ENCODE results near the gene EVA1B. TPM values are rescaled to one million over a fixed set of nuclear protein-coding genes. Genes with fewer than 3 reads are reported as not detected.

The EVA1B gene
- total and polyA plus RNA-seq, 2 donors (not counting 3 experiments of a cell fraction or from before 2014, with no cell fraction given): 64.7 to 132 TPM

- CTCF ChIA-PET: no interaction called here
- Histone ChIP-seq H3K4me2 (ENCODE audit: insufficient read depth, low read length) (no peak overlapping the region), H3K27me3 (ENCODE audit: control insufficient read depth in 2 of 2, insufficient read depth in 2 of 2, low read length in 2 of 2) (no peaks in the 10 kb centered on the region), H3K9ac (replicated peaks; ENCODE audit: extremely low read depth, insufficient read depth, low read length) (no peak overlapping the region), H3K27ac (ENCODE audit: insufficient read depth, low read depth, low read length) (no peak overlapping the region), H3K4me1 (ENCODE audit: control insufficient read depth, extremely low read depth, insufficient read depth, low read length) (no peaks in the 10 kb centered on the region), H3K9me1 (replicated peaks; ENCODE audit: control insufficient read depth, extremely low read depth, insufficient read depth, low read length) (no peaks in the 10 kb centered on the region), H3K36me3 (ENCODE audit: control insufficient read depth in 2 of 2, extremely low read depth in 1 of 2, insufficient read depth in 2 of 2, low read length in 2 of 2) (peaks cover 0 to 3% of the 10 kb centered on the region in 2 experiments), H4K20me1 (replicated peaks; ENCODE audit: control insufficient read depth, extremely low read depth, insufficient read depth, low read length) (no peaks in the 10 kb centered on the region), H3K9me3 (replicated peaks; ENCODE audit: control insufficient read depth, insufficient read depth, low read length) (no peaks in the 10 kb centered on the region), H2AFZ (ENCODE audit: low read depth, low read length) (no peak overlapping the region), H3K79me2 (ENCODE audit: control insufficient read depth, insufficient read depth, low read length) (peaks cover 56% of the 10 kb centered on the region), H3K4me3 (replicated peaks in 1 of 3; ENCODE audit: insufficient read depth in 1 of 3, low read depth in 1 of 3, low read length in 3 of 3) (no peak overlapping the region)
- POLR2A ChIA-PET: no interaction called here
- DNase-seq (ENCODE audit: low read depth, low spot score): no peak
- FAIRE-seq: no peak
- TF ChIP-seq GATA2 (IDR thresholded peaks at IDR 0.05; ENCODE audit: insufficient read depth, insufficient read length, low read depth, low read length): no peak
- no peak for TF ChIP-seq JUN (IDR thresholded peaks at IDR 0.05; ENCODE audit: borderline replicate concordance, insufficient read depth, insufficient read length, low read depth)
- TF ChIP-seq POLR2A (IDR thresholded peaks at IDR 0.05; ENCODE audit: low read depth, low read length): no peak
- no peak for TF ChIP-seq CTCF (IDR thresholded peaks at IDR 0.05; ENCODE audit: extremely low read depth in 1 of 2, insufficient read depth in 1 of 2, low read depth in 1 of 2, low read length in 2 of 2)
- no peak for TF ChIP-seq MAX (IDR thresholded peaks at IDR 0.05; ENCODE audit: insufficient read depth, insufficient read length)
- no peak for TF ChIP-seq FOS (IDR thresholded peaks at IDR 0.05; ENCODE audit: borderline replicate concordance, insufficient read depth, low read length)
- TF ChIP-seq MYC (IDR thresholded peaks at IDR 0.05; ENCODE audit: low read depth, low read length): no peak
- TF ChIP-seq EZH2 (IDR thresholded peaks at IDR 0.05; ENCODE audit: borderline replicate concordance, low read depth, low read length, severe bottlenecking): no peak
- TF ChIP-seq POLR2AphosphoS5 (IDR thresholded peaks at IDR 0.05; ENCODE audit: insufficient read depth, low read depth, low read length): no peak
- no TSS peak for BruUV-seq (replicated peaks)
- intact Hi-C loops (cut with micrococcal nuclease): no loop called here
- dilution Hi-C loops (cut with MboI; ENCODE audit: extremely low pct_ligation_motif_present, low sequenced_read_pairs): no loop called here
These were observed 46.8 kb downstream of the EVA1B start for GRCh38 chr1:36276688-36277087.

Measured in endothelial cell of umbilical vein (primary cell).